Dedifferentiated amniotic fluid mesenchymal stem cell (primary cell): Measurements from ENCODE around the gene ACACA.

ENCODE experiments used
- DNase-seq: peaks from one replicate; pipeline ENCODE4 v3.0.0-alpha.2; 2016; ENCODE audit errors: extremely low spot score

The ACACA gene

DNA sequence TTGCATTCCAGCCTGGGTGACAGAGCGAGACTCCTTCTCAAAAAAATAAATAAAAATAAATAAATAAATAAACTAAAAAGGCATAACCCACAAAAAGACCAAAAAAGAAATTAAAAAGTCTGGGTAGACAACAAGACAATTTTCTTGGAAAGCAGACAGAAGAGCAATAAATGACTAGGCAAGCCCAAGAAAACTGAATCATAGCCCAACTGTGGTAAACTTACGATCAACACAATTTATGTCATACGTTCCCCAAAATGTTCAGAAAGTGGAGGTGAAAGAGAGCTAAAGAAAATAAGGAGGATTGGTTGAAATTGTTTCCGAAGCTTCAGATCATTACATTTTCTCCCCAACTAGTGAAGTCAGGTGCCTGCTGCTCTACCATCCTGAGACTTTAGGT, 62.1 kb downstream of the ACACA start:
- no peak for DNase-seq

DNA sequence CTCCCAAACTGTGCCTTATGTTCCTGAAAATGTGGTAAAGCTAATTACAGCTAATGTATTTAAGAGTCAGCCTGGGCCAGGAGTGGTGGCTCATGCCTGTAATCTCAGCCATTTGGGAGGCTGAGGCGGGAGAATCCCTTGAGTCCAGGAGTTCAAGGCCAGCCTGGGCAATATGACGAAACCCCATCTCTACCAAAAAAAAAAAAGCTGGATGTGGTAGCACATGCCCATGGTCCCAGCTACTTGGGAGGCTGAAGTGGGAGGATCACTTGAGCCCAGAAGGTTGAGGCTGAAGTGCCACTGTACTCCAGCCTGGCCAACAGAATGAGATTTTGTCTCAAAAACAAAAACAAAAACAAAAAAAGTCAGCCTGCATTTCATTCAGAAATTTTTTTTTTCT, 64.0 kb downstream of the ACACA start:
- DNase-seq: no peak

DNA sequence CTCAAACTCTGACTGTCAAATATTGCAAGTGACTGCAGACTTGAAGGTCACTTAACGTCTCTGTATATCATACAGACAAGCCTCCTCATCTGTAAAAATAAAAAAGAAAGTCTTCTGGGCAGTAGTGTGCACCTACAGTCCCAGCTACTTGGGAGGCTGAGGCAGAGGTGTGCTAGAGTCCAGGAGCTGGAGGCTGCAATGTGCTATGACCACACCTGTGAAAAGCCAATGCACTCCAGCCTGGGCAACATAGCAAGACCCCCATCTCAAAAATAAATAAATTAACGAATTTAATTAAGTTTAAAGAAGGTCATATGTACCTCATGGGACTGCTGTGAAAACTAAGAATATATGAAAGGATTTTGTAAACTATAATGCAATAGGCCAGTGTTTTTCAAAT, 65.8 kb downstream of the ACACA start:
- no peak for DNase-seq

DNA sequence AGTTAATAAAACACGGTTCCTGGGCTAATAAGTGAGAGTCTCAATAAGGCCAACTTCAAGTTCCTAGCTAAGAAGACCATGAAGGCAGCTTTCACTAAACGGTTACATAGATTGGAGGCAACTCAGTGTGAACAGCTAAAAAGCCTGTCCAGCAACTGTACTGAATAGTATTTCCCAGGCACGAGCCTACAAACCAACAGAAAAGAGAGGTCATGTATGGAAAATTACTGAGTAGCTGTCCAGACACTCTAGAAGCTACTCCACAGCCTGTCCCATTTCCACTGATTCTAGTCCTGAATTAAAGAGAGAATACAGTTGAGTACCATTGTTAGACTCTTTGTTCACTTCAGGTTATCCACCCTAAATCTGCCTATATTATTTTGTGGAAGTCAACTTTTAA, 67.3 kb downstream of the ACACA start:
- DNase-seq: no peak

DNA sequence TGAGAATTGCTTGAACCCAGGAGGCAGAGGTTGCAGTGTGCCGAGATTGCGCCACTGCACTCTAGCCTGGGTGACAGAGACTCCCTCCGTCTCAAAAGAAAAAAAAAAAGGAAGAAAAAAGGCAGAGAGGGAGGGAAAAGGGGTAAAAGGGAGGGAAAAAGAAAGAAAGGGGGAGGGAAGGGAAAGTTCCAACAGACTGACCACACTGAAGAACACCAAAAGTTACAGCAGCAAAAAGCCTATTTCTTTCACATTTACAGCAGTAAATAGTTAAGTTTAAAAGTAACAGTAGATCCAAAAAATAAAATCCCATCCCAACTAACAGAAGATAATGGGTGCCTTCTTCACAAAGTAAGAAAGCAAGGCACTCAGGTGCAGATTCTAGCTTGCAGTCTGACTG, 67.8 kb downstream of the ACACA start:
- DNase-seq: no peak

DNA sequence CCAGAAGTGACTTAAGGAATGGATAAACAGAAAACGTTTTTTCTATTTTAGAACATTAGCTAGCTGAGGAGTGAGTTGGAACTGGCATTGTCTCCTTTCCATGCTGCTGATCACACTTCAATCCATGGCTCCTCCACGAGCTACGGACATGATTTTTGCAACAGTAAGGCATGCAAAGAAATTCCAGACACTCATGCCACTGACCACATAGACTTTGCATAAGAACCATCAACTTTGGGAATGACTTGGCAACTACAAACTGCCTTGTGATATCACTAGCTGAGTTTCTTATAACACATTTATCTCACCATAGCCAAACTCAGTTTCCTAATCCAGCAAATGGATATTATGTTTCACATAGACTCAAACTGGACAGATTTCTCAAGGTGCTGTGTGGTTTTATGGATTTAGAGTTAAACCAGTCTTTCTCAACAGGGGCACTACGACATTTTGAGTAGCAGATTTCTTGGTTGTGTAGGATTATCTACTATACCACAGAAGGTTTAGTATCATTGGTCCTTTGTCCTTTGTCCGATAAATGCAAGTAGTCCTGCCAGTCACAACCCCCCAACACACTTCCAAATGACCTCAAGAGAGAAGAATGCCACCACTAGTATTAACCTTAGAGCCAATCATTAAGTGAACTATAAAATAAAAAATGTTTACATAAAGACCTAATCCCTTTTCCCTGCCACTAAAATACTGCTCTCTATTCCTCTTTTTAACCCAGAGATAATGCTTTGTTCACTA, 79.1 kb downstream of the ACACA start:
- DNase-seq: peak; percentile 92

DNA sequence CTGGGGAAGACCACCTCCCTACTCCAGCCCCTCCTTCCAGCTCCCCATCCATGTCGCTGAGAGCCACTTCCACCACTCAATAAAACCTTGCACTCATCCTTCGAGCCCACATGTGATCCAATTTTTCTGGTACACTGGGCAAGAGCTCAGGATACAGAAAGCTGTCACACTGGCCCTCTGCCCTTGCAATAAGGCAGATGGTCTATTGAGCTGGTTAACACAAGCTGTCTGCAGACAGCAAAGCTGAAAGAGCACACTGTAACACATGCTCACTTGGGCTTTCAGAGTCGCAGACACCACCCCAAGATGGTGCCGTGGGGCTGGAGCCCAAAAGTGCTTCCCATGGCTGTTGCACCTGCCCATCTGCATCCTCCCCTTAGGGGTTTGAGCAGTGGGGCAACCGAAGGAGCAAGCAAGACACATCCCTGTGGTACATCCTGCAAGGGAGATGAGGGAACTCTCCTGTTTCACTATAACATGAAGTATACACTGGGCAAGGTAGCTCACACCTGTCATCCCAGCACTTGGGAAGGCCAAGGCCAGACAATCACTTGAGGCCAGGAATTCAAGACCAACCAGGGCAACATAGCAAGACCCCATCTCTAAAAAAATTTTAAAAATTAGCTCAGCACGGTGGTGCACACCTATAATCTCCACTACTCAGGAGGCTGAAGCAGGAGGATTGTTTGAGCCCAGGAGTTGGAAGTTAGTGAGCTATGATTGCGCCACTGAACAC, 83.6 kb downstream of the ACACA start:
- no peak for DNase-seq

DNA sequence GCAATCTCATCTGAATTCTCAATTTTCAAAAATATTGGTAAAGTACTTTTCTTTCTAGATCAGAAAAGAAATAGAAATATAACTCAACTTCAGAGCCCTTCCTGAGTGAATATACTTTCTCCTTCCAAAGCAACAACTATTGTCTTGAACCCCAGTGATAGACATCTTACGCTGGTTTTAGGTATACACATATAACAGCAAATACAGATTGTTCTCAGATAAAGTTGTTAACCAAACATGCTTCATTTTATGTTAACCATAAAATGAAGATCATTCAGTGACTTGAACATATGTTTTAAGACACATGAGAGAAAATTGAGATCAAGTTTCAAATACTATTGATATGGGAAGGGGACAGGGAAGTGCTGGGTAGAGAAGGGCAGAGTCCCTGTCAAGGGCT, 84.5 kb downstream of the ACACA start:
- no peak for DNase-seq

DNA sequence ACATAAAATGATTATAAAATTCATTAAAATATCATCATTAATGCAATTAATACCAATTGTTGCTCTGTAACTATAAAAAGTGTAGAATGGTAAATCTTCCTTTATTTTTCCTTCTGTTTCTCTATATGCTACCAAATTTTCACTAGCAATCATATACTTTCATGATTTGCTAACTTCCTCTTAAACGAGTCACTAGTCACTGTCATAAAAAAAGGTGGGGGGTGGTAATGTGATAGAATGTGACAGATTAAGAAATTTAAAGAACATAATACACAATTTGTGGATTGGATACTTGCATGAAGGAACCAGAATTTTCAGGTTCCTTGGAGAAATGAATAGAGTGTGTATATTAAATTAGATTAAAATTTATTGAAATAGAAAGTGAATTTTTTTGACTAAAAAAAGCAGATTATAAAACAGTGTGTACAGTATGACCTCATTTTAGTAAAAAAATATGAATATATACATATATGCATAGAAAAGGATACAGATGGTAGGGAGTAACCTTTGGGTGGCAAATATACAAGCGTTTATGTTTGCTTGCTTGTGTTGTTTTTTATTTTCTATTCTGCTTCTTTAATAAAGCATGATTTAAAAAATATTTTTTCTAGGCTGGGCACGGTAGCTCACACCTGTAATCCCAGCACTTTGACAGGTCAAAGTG, 87.6 kb downstream of the ACACA start:
- DNase-seq: no peak

DNA sequence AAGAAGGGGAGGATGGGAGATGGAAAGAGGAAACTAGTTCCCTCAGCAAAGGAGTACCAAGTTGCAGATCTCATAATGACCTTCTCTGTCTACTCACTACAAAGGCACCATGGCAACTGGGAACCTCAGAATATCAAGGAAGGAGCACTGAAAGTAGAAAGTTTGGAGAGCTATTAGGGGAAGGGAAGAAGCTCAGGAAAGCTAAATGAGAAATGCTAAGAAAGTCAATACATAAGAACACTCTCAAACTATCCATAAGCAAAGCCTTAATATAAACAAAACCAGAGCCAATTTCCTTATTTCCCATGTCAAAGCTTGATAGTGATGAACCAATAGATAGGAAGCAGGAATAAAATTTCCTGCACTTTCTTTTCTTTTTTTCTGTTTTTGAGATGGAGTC, 88.8 kb downstream of the ACACA start:
- DNase-seq: no peak

DNA sequence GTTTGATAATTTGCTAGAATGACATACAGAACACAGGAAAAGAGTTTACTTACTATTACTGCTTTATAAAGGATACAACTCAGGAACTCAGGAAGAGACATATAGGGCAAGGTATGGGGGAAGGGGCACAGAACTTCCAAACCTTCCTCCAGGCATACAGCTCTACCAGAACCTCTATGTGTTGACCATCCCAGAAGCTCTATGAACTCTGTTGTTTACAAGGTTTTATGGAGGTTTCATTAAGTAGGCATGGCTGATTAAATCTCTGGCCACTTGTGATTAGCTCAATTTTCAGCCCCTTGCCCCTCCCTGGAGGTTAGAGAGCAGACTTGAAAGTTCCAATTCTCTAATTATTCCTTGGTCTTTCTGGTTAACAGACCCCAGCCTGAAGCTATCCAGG, 91.0 kb downstream of the ACACA start:
- no peak for DNase-seq

DNA sequence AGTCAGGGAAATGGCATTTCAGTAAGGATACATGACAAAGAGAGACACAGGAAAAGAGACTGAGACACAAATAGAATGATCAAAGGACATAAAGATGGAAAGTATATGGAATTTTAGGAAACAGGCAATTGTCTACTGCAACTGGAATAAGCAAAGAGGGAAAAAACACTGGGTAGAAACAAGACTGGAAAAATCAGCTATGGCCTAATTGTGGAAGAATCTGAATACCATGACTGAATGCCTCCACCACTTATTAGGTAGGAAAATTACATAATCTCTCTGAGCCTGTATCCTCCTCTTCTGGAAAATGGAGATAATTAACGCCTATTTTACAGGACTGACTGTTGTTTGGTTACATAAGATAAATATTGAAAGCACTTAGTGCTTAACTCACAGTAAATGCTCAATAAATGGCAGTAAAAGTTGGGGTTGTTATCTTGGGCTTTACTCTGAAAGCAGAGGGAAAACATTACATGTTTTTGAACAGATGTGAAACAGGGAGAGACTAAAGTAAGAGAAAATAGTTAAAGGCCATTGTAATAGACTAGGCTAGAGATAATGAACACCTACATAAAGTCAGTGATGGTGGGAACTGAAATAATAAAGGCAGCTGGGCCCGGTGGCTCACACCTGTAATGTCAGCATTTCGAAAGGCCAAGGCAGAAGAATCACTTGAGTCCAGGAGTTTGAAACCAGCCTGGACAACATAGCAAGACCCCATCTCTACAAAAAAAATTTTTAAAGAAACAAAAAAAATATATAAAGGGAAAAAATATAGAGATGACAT, 94.3 kb downstream of the ACACA start:
- no peak for DNase-seq

DNA sequence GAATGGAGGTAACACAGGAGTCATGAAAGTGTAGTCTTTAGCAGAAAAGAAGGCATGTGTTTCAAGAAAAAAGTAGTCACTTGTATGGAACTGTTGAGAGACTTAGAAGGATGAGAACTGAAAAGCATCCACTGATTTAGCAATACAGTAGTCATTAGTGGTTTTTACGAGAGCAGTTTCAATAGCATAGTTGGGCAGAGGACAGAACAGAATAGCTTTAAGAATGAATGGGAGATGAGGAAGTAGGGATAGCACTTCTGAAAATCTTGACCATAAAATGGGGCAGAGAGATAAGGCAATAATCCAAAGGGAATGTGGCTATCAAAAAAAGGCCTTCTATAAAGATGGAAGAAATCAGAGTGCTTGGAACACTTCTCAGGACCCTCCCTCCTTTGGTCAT, 95.7 kb downstream of the ACACA start:
- DNase-seq: no peak

DNA sequence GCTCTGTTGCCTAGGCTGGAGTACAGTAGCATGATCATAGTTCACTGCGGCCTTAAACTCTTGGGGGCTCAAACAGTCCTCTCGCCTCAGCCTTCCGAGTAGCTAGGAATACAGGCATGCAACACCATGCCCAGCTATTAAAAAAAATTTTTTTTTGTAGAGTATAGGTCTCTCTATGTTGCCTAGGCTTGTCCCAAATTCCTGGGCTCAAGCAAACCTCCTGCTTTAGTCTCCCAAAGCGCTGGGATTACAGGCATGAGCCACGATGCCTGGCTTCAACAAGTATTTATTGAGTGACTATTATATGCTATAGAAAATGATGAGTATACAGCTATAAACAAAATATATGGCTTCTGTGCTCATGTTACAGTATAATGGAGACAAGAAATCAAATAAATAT, 97.6 kb downstream of the ACACA start:
- DNase-seq: no peak

DNA sequence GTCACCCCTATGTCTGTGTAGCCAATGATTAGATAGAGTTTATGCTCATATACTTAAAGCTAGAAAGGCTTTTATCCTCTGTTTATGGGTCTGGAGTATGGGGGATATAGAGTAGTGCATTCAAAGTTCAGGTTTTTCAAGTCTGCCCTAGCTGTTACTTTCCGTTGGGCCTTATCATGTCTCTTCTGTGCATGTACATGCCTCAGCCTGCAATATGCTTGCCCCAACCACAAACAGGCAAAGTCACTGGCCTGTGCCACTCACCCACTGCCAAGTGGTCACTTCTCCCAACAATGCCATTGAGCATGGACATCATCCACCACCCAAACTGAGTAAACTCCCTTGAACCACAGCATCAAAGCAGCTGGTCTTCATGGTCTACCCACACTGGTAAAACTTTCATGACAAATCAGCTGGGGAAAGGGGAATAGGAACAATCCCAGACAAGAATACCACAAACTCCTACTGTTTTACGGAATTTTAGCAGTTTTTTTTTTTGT, 101.2 kb downstream of the ACACA start:
- no peak for DNase-seq

DNA sequence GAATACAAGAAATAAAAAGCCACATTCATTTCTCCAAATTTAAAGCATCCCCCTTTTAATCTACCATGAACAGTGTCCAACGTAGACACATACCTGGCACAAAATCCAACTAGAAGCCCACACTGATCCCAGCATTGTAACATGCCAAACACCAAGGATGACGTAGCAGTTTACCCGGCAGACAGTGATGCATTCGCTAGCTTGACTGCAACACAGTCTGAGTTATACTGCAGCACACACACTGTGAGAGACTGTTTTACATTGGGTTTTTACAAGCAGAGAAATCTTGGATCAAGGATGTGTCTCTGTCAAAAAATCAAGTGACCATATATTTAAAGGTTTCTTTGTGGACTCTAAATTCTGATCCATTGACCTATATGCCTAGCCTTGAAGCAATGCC, 105.3 kb downstream of the ACACA start:
- no peak for DNase-seq

DNA sequence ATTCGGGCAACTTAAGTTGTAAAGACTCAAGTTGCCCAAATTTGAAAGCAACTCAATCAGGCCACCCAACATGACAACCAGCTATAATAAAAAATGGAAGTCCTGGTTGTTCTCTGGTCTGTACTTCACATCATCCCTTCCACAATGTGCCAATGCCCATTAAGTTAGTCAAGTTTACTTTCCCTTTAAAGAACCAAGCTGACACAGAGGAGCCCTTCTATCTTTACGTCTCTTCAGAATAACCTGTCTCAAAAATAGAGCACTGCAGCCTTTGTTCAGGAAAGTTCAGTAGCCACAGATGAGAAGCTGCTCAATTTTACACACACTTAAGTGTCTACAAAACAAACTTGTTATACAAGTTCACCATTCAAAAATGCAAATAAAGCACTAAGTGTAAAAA, 106.0 kb downstream of the ACACA start:
- no peak for DNase-seq

DNA sequence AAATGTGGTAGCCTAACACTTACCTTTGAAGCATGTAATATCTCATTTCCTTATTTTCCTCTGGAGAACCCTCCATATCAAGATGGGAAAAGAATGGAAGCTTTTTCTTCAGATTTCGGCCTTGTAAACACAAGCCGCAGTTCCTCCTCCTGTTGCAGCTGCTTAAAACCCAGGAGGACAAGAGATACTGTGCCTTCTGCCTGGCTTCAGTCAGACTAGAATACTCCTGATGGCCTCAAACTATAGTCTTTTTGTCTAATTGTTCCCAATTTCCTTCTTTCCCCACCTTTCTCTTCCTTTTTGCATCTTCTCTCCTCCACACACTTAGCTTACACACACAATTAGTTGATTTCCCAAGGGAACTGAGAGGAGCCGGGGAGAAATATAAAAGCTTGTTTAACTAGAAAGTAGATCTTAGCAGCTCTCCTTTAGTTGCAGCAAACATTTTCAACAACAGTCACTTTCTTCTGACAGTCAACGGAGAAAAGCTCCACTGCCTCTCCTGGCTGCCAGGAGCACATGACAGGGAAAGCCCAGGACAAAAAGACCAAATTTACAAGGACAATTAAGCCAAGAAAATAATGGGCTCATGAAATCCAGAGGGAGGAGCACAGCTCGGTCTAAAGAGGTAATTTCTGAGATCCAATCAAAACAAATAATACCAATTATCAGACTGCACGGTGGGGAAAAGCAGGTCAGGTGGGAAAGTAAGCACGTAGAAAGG, 107.2 kb downstream of the ACACA start:
- DNase-seq: no peak

DNA sequence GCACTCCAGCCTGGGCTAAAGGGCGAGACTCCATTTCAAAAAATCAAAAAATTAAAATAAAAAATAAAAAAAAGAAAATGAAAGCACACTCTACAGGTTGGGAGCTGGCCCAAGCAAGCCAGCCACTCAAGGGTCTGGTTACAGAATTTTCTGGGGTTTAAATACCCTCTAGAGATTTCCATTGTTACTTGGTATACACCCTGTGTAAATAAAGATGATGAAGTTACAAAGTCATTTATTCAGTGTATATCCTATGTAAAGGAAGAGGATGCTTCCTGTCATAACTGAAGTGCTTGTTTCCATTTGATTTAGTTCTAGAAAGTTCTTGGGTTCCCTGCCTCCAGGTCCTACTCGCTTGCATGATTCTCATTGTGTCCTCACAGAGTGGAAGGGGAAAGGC, 110.7 kb downstream of the ACACA start:
- no peak for DNase-seq

DNA sequence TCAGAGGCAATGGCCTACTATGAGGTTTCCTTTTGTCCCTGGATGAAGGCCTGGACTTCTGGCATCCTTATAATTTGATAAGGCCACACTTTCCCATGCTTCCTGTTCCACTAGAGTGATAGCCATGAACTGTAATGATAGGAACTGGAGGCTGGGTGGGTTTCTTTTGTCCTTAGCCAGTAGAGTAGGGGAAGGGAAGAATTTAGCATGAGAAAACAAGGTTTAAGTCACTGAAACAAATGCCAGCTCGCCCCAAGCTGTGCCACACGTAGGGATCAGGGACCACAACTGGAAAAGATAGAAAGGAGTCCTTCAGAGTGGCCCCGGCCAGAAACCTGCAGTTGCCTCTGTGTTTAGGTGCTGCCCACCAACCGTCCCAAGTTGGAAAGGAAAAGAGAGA, 111.7 kb downstream of the ACACA start:
- DNase-seq: no peak

DNA sequence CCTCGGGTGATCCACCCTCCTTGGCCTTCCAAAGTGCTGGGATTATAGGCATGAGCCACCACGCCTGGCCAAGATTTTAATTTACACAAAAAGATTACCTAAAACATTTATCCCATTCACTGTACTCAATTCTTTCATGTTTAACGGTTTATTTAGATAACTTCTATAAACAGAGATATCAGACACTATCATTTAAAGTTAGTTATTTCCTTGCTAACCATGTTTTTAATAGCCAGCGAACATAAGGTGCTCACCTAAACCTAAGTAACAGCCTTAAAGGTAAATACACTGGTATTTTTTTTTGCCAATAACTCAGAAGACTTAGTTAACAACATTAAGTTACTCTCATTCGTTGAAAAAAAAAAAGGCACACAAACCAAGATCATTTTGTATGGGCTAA, 112.9 kb downstream of the ACACA start:
- no peak for DNase-seq
